IMR-90 (cell line): ENCODE results near the gene MUSTN1. TPM values are rescaled to one million over a fixed set of nuclear protein-coding genes. Genes with fewer than 3 reads are reported as not detected.

Source experiments
- ATAC-seq: fragments of 200-7000 bp; cut with Tn5 transposase; 2 replicates; pipeline ENCODE4 v1.9.1; 2020; ENCODE audit warnings: low read depth, mild to moderate bottlenecking, moderate library complexity
- BruUV-seq: library from RNA; stranded (reverse); fragments of 400-500 nt; replicated peaks from 2 replicates; lab custom pipeline; 2021; lab: Mats Ljungman, UMichigan
- CTCF ChIA-PET: fragments of 300-600 bp; formaldehyde crosslinking; extraction: SDS; loops from one replicate; lab custom pipeline; 2021; ENCODE audit warnings: antibody characterized with exemption; lab: Yijun Ruan, JAX
- POLR2A ChIA-PET: fragments of 300-600 bp; sonication (Branson Sonifier 250); formaldehyde crosslinking; loops from one replicate; lab custom pipeline; 2022; ENCODE audit warnings: antibody characterized with exemption; ENCODE audit not compliant: unreplicated experiment; lab: Charles Lee
- DNase-seq: peaks from one replicate; pipeline ENCODE4 v3.0.0; 2013
- H2AFZ ChIP-seq: replicated peaks from 2 replicates; pipeline ENCODE3; 2013; ENCODE audit warnings: low read length, mild to moderate bottlenecking; ENCODE audit not compliant: poor library complexity
- H2AK5ac ChIP-seq: 2 replicates; pipeline ENCODE4 v1.6.1; 2013; ENCODE audit warnings: low read depth, low read length, inconsistent platforms
- H2AK9ac ChIP-seq: replicated peaks from 2 replicates; pipeline ENCODE3; 2013; ENCODE audit warnings: mild to moderate bottlenecking, low read depth, low read length, moderate library complexity; ENCODE audit not compliant: poor library complexity
- H2BK120ac ChIP-seq: 2 replicates; pipeline ENCODE4 v1.6.1; 2013; ENCODE audit warnings: low read depth, low read length, inconsistent platforms
- H2BK15ac ChIP-seq: 3 replicates; pipeline ENCODE4 v1.6.1; 2013; ENCODE audit warnings: low read depth, low read length, inconsistent platforms
- H2BK20ac ChIP-seq: 2 replicates; pipeline ENCODE4 v1.6.1; 2013; ENCODE audit warnings: low read depth, mild to moderate bottlenecking, inconsistent platforms, low read length, moderate library complexity
- H2BK5ac ChIP-seq: 2 replicates; pipeline ENCODE4 v1.6.1; 2013; ENCODE audit warnings: mild to moderate bottlenecking, low read depth, low read length, inconsistent platforms; ENCODE audit not compliant: poor library complexity, severe bottlenecking
- H3K14ac ChIP-seq: replicated peaks from 2 replicates; pipeline ENCODE4 v1.6.1; 2013; ENCODE audit warnings: low read depth, low read length, inconsistent platforms
- H3K18ac ChIP-seq: 2 replicates; pipeline ENCODE4 v1.6.1; 2013; ENCODE audit warnings: low read depth, low read length, control low read depth
- H3K23ac ChIP-seq: 2 replicates; pipeline ENCODE4 v1.6.1; 2013; ENCODE audit warnings: low read depth, low read length, inconsistent platforms
- H3K27ac ChIP-seq: 2 replicates; pipeline ENCODE4 v1.5.1; 2013; ENCODE audit warnings: mild to moderate bottlenecking, control low read depth, low read length; ENCODE audit not compliant: insufficient read depth
- H3K27me3 ChIP-seq: 2 replicates; pipeline ENCODE4 v1.6.1; 2013; ENCODE audit warnings: low read length; ENCODE audit not compliant: control insufficient read depth, insufficient read depth
- H3K36me3 ChIP-seq: 2 replicates; pipeline ENCODE4 v1.6.1; 2013; ENCODE audit warnings: low read length, mixed read lengths; ENCODE audit not compliant: control insufficient read depth, insufficient read depth
- H3K4ac ChIP-seq: 2 replicates; pipeline ENCODE4 v1.6.1; 2013; ENCODE audit warnings: low read depth, low read length, inconsistent platforms
- H3K4me1 ChIP-seq: 2 replicates; pipeline ENCODE4 v1.6.1; 2013; ENCODE audit warnings: low read length, mixed read lengths; ENCODE audit not compliant: control insufficient read depth, insufficient read depth
- H3K4me2 ChIP-seq: 2 replicates; pipeline ENCODE4 v1.6.1; 2013; ENCODE audit warnings: low read depth, mild to moderate bottlenecking, control low read depth, low read length, moderate library complexity
- H3K4me3 ChIP-seq: 2 replicates; pipeline ENCODE4 v1.5.1; 2013; ENCODE audit warnings: low read depth, mild to moderate bottlenecking, control low read depth, low read length, moderate library complexity; ENCODE audit not compliant: insufficient read depth
- H3K56ac ChIP-seq: 2 replicates; pipeline ENCODE4 v1.6.1; 2013; ENCODE audit warnings: low read length, inconsistent platforms; ENCODE audit not compliant: insufficient read depth; ENCODE audit errors: extremely low read depth
- H3K79me1 ChIP-seq, 2 experiments: 2 replicates each; pipeline ENCODE4 v1.6.1; 2013; ENCODE audit warnings: low read length in 2 of 2, inconsistent platforms in 1 of 2, low read depth in 1 of 2
- H3K9ac ChIP-seq: 2 replicates; pipeline ENCODE4 v1.6.1; 2013; ENCODE audit warnings: low read depth, low read length, control low read depth
- H3K9me1 ChIP-seq: 2 replicates; pipeline ENCODE4 v1.6.1; 2013; ENCODE audit warnings: low read length, inconsistent platforms; ENCODE audit not compliant: insufficient read depth
- H3K9me3 ChIP-seq: 2 replicates; pipeline ENCODE4 v1.6.1; 2013; ENCODE audit warnings: low read length; ENCODE audit not compliant: control insufficient read depth, insufficient read depth
- H4K20me1 ChIP-seq: 2 replicates; pipeline ENCODE4 v1.6.1; 2013; ENCODE audit warnings: low read length, inconsistent platforms; ENCODE audit not compliant: insufficient read depth
- H4K5ac ChIP-seq: 2 replicates; pipeline ENCODE4 v1.6.1; 2013; ENCODE audit warnings: mild to moderate bottlenecking, low read depth, low read length, control low read depth
- H4K8ac ChIP-seq, 2 experiments: 2 replicates each; pipeline ENCODE4 v1.6.1; 2013; ENCODE audit warnings: low read depth in 2 of 2, low read length in 2 of 2, control low read depth in 1 of 2, inconsistent platforms in 1 of 2
- H4K91ac ChIP-seq: 2 replicates; pipeline ENCODE4 v1.6.1; 2013; ENCODE audit warnings: low read depth, low read length, inconsistent platforms; ENCODE audit not compliant: insufficient read depth
- BHLHE40 ChIP-seq: fragments of 150-350 bp; IDR thresholded peaks from 2 replicates; pipeline ENCODE4 v1.6.1; 2016; ENCODE audit warnings: mild to moderate bottlenecking, low read depth, low read length
- FOS ChIP-seq: fragments of 150-350 bp; IDR thresholded peaks from 2 replicates; pipeline ENCODE4 v1.6.1; 2016; ENCODE audit warnings: low read depth, low read length
- WGBS, 2 experiments: methylation state at CpG; one replicate each; pipeline versions ENCODE4 v1.1.5 to v1.1.7; 2013; ENCODE audit warnings: missing lambda C conversion rate in 2 of 2; ENCODE audit not compliant: insufficient read length in 1 of 2; ENCODE audit errors: extremely low coverage in 2 of 2; 5-methylcytosine and 5-hydroxymethylcytosine counted together
- dilution Hi-C: fragments of 300-500 bp; cut with HindIII; formaldehyde crosslinking; loops from one replicate; pipeline ENCODE4 v1.14.3; 2018; ENCODE audit warnings: low sequenced_read_pairs; ENCODE audit not compliant: unreplicated experiment
- in situ Hi-C: fragments of 300-500 bp; cut with MboI; formaldehyde crosslinking; loops from 3 replicates; pipeline ENCODE4 v1.14.3; 2019; ENCODE audit warnings: low sequenced_read_pairs, inconsistent platforms, mixed read lengths
- intact Hi-C: fragments of 100-400 bp; cut with micrococcal nuclease; formaldehyde crosslinking; loops from 2 replicates; pipeline ENCODE4 v1.10.0; 2022
- polyA plus RNA-seq, 3 experiments: library from polyadenylated mRNA; depleted of rRNA; stranded (reverse); fragments of >200 nt; gene quantifications; 2 replicates each; pipeline ENCODE4 v1.2.3, GENCODE V29; 2012; ENCODE audit warnings: low replicate concordance in 1 of 3
- total RNA-seq: library from RNA; depleted of rRNA; stranded (reverse); fragments of >200 nt; gene quantifications from 2 replicates; pipeline ENCODE4 v1.2.3, GENCODE V29; 2012
- TF ChIP-seq, protein P1 (sequence below): fragments of 150-350 bp; IDR thresholded peaks from 2 replicates; pipeline ENCODE4 v1.6.1; 2016; ENCODE audit warnings: low read depth, mild to moderate bottlenecking, low read length, moderate library complexity, borderline replicate concordance

The MUSTN1 gene
- total and polyA plus RNA-seq, 2 of the 4 experiments (the other 2 are of a cell fraction), result not detected

- H2AK5ac ChIP-seq, result no peak overlapping the region
- ChIA-PET POLR2A (no interaction called here), CTCF (interaction anchor here (0.7 kb wide), 1 partner anchor 32 kb away, joined by 3 read pairs; no protein-coding TSS in a partner anchor)
- H3K4me1 ChIP-seq, result peaks cover 19% of the 10 kb centered on the region
- H2BK20ac ChIP-seq, result no peak overlapping the region
- no peak overlapping the region for H3K4ac ChIP-seq
- no peak overlapping the region for H3K9ac ChIP-seq
- ATAC-seq (peak; percentile 59), DNase-seq (peak; percentile 76)
- H4K5ac ChIP-seq, result no peak overlapping the region
- H4K8ac ChIP-seq, result no peak overlapping the region
- no peaks in the 10 kb centered on the region for H3K9me3 ChIP-seq
- 71% methylated on average over 6 of the region's 21 CpGs; no CpG with 5 or more reads in 1 of the 2 experiments for WGBS, 2 experiments
- no peak overlapping the region for H2BK15ac ChIP-seq
- no peak overlapping the region for H3K27ac ChIP-seq
- no peak overlapping the region for H3K18ac ChIP-seq
- peak overlapping the region; percentile 62 for H2AFZ ChIP-seq
- BruUV-seq, result no TSS peak
- no peak overlapping the region for H2BK5ac ChIP-seq
- no peak overlapping the region for H3K23ac ChIP-seq
- no peaks in the 10 kb centered on the region for H3K27me3 ChIP-seq
- dilution Hi-C loops (no loop called here), in situ Hi-C loops (no loop called here), intact Hi-C loops (no loop called here)
- peaks cover 14% of the 10 kb centered on the region; the same call in 1 of the 2 replicates for H3K9me1 ChIP-seq
- no peak overlapping the region for H4K91ac ChIP-seq
- no peaks in the 10 kb centered on the region for H3K79me1 ChIP-seq
- H3K56ac ChIP-seq, result no peak overlapping the region
- H3K4me3 ChIP-seq, result no peak overlapping the region
- no peak overlapping the region for H2BK120ac ChIP-seq
- peaks cover 3% of the 10 kb centered on the region; the same call in 1 of the 2 replicates for H3K36me3 ChIP-seq
- TF ChIP-seq BHLHE40 (no peak), FOS (peak; percentile 24; the same call in 1 of the 2 replicates)
- TF ChIP-seq, protein P1, sequence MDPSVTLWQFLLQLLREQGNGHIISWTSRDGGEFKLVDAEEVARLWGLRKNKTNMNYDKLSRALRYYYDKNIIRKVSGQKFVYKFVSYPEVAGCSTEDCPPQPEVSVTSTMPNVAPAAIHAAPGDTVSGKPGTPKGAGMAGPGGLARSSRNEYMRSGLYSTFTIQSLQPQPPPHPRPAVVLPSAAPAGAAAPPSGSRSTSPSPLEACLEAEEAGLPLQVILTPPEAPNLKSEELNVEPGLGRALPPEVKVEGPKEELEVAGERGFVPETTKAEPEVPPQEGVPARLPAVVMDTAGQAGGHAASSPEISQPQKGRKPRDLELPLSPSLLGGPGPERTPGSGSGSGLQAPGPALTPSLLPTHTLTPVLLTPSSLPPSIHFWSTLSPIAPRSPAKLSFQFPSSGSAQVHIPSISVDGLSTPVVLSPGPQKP, result no peak
- H2AK9ac ChIP-seq, result no peak overlapping the region
- no peaks in the 10 kb centered on the region for H4K20me1 ChIP-seq
- no peak overlapping the region for H3K14ac ChIP-seq
- H3K4me2 ChIP-seq, result no peak overlapping the region
Measured at GRCh38 chr3:52831500-52832301, 3.1 kb downstream of the MUSTN1 start.
